ENCODE results near the gene PLEKHA6. TPM values are rescaled to one million over a fixed set of nuclear protein-coding genes. Genes with fewer than 3 reads are reported as not detected.

Gene PLEKHA6
- polyA plus RNA-seq, 1 experiment = 4.2 TPM

GRCh38 chr1:204288021-204288588 lies 71.6 kb downstream of the PLEKHA6 start:
- POLR2A ChIA-PET = no interaction called here
- DNase-seq (ENCODE audit: low read depth) = no peak
- CTCF ChIA-PET = interaction anchor here (0.7 to 1.1 kb wide), 2 partner anchors 9 to 20 kb away, joined by 3 read pairs; no protein-coding TSS in a partner anchor
- no peaks in the 10 kb centered on the region for H3K36me3 ChIP-seq (ENCODE audit: control insufficient read depth, insufficient read depth, low read length)
- no peak for TF ChIP-seq CTCF (IDR thresholded peaks at IDR 0.05; ENCODE audit: insufficient read depth, low read depth, low read length)
- no peaks in the 10 kb centered on the region; the same call in 1 of the 2 replicates for H3K27me3 ChIP-seq (ENCODE audit: control insufficient read depth, insufficient read depth, low read length)
- H3K4me3 ChIP-seq (ENCODE audit: low read depth, low read length) = no peak overlapping the region

GRCh38 chr1:204287466-204287891 lies 72.2 kb downstream of the PLEKHA6 start:
- POLR2A ChIA-PET = no interaction called here

GRCh38 chr1:204286831-204287421 lies 72.8 kb downstream of the PLEKHA6 start:
- H3K36me3 ChIP-seq (ENCODE audit: control insufficient read depth, insufficient read depth, low read length) = no peaks in the 10 kb centered on the region
- no peaks in the 10 kb centered on the region; the same call in none of the 2 replicates for H3K27me3 ChIP-seq (ENCODE audit: control insufficient read depth, insufficient read depth, low read length)
- POLR2A ChIA-PET = no interaction called here
- CTCF ChIA-PET = interaction anchor here (1.1 kb wide), 1 partner anchor 21 kb away, joined by 3 read pairs; no protein-coding TSS in a partner anchor
- H3K4me3 ChIP-seq (ENCODE audit: low read depth, low read length) = no peak overlapping the region
- no peak for DNase-seq (ENCODE audit: low read depth)
- no peak for TF ChIP-seq CTCF (IDR thresholded peaks at IDR 0.05; ENCODE audit: insufficient read depth, low read depth, low read length)

More at GRCh38 chr1:204287466-204287891, 72.2 kb downstream of the PLEKHA6 start:
- CTCF ChIA-PET = interaction anchor here (1.1 kb wide), 1 partner anchor 20 kb away, joined by 3 read pairs; no protein-coding TSS in a partner anchor
- H3K36me3 ChIP-seq (ENCODE audit: control insufficient read depth, insufficient read depth, low read length) = no peaks in the 10 kb centered on the region
- no peak overlapping the region for H3K4me3 ChIP-seq (ENCODE audit: low read depth, low read length)
- no peak for DNase-seq (ENCODE audit: low read depth)
- no peak for TF ChIP-seq CTCF (IDR thresholded peaks at IDR 0.05; ENCODE audit: insufficient read depth, low read depth, low read length)
- H3K27me3 ChIP-seq (ENCODE audit: control insufficient read depth, insufficient read depth, low read length) = no peaks in the 10 kb centered on the region; the same call in 1 of the 2 replicates

GRCh38 chr1:204286315-204286714 lies 73.4 kb downstream of the PLEKHA6 start:
- CTCF ChIA-PET = interaction anchor here (0.9 to 1.1 kb wide), 2 partner anchors 15 to 31 kb away, joined by 3 to 4 read pairs; no protein-coding TSS in a partner anchor
- POLR2A ChIA-PET = no interaction called here
- Histone ChIP-seq H3K4me3 (ENCODE audit: low read depth, low read length) (no peak overlapping the region), H3K27me3 (ENCODE audit: control insufficient read depth, insufficient read depth, low read length) (no peaks in the 10 kb centered on the region; the same call in none of the 2 replicates), H3K36me3 (ENCODE audit: control insufficient read depth, insufficient read depth, low read length) (no peaks in the 10 kb centered on the region)
- TF ChIP-seq CTCF (IDR thresholded peaks at IDR 0.05; ENCODE audit: insufficient read depth, low read depth, low read length) = no peak
- DNase-seq (ENCODE audit: low read depth) = no peak
